NCI-H446 (cell line): ENCODE results near the gene RAPGEF5.

Source experiments
- DNase-seq, 2 experiments: peaks; one replicate each; lab custom pipeline; 2025; lab: John Stamatoyannopoulos, UW

Gene RAPGEF5

DNA sequence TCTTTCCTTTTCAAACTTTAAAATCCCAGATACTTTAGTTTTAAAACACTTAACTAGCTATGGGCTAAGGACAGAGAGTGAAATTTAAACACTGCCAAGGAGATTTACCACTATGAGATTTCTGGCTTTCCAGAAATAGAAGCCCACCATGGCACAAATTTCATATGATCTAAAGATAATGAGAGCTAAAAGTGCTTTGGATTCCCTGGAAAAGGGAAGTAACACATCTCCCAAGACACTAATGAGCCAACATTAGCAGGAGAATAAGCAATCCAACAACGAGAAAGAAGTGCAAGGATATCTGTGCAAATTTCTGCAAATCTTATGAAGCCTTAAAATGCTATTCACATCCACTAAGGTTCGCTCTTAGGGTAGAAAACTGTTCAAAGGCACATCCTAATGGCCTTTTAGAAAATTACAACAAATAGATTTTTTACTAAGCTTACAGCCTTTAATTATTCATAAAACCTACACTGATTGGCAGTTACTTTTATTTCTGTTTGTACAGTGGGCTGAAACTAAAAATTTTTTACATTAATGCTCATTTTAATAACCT is 100.3 kb downstream of the RAPGEF5 start:
- no peak for DNase-seq

DNA sequence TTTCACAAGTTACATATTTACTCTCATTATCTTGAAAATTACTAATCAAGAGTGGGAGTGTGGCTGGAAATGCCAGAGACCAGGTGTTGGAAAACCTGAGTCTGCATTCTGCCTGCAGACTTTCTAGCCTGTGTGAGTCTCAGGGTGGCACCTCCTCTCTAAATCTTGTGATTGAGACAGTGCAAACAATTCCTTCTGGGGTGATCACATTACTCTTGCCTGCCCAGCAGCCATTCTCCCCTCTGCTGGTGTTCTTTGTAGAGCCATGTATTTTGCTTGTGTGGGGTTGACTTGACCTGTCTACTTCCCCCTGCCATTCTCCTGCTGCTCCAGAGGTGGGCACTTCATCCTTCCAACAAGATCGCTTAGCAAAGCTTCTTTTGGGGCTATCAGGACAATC is 101.1 kb downstream of the RAPGEF5 start:
- no peak for DNase-seq

DNA sequence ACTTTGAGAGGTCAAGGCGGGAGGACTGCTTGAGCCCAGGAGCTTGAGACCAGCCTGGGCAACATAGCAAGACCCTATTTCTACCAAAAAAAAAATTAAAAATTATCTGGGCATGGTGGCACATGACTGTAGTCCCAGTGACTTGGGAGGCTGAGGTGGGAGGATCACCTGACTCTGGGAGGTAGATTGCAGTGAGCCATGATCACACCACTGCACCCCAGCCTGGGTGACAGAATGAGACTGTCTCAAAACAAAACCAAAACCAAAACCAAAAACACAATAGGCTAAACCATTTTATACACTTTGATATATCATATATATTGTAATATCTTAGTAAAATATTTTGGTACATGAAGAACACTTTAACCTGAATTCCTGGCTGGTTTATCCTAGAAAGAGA is 101.6 kb downstream of the RAPGEF5 start:
- DNase-seq = no peak

DNA sequence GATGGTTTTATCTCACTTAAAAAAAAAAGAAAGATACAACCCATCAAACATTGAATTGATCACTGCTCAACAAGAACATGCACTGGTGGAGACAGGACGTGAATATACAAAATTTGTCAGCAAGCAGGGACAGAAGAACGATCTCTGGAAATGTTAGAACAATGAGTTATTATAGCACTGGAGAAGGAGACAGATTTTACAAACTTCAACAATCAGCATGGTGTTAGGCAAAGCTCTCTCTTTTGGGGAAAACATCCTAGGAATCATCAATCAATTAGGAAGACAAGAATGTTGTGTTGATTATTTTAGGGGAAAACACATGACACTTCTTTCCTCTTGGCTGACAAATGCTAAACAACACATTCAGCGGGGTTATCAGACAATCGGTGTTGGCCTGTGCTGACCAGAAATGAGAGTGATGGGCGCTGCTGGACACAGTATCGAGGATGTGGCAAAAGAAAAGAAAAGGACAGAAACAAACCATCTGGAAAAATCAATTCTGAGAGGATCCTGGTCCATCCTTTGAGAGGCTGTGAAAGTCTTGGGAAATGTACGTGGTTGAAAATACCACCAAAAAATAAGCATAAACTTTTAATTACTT is 103.9 kb downstream of the RAPGEF5 start:
- DNase-seq = no peak

DNA sequence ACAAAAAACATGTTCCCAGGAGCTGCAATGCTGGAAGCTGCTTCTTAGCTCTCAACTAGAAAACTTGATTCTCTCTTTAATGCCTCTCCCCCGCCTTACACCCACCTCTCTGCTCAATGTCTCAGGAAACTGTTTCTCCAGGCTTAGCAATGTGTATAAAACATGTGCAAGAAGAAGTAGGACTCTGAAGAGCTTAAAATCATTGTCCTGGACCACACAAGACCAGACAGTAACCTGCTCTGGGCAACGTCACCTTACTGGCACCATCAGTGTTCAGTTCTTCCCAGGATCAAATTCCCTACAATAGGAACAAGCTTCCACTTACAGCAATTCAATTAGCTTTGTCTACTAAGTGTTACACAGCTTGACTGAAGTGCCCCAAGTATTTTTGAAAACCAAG is 104.9 kb downstream of the RAPGEF5 start:
- DNase-seq = no peak

DNA sequence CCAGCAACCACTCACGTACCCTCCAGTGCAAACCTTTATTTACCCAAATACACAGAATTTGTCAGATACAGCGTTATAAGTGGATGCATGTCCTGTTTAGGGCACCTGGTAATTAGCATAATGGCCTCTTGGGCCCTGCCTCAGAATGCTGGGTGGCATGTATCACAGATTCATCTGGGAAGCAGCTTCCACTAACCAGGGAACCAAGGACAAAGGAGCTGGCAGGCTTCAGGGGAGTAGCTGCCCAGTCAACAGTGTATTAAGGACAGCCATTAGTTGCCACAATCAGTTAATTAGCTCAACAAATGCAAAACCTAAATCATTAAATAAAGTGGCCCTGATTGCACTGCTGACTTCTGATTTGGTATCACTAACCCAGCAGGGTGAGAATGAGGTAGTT is 105.7 kb downstream of the RAPGEF5 start:
- DNase-seq = no peak

DNA sequence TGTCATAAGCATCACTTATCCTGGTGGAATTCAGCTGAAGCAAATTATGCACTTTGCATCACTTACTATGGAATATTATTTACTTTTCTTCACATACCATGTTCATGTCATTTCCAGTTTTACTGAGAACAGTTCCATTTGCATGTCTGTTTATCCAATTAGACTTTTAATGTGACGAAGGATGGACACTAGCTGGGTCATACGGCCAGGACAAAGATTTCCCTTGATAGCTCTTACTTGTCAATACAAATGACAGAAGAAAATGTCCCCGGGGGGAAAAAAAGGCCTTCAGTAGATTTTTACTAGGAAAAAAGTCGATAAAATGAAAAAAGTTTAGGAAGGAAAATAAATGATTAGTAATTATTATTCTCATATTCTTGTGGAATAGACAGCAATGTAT is 106.6 kb downstream of the RAPGEF5 start:
- no peak for DNase-seq

DNA sequence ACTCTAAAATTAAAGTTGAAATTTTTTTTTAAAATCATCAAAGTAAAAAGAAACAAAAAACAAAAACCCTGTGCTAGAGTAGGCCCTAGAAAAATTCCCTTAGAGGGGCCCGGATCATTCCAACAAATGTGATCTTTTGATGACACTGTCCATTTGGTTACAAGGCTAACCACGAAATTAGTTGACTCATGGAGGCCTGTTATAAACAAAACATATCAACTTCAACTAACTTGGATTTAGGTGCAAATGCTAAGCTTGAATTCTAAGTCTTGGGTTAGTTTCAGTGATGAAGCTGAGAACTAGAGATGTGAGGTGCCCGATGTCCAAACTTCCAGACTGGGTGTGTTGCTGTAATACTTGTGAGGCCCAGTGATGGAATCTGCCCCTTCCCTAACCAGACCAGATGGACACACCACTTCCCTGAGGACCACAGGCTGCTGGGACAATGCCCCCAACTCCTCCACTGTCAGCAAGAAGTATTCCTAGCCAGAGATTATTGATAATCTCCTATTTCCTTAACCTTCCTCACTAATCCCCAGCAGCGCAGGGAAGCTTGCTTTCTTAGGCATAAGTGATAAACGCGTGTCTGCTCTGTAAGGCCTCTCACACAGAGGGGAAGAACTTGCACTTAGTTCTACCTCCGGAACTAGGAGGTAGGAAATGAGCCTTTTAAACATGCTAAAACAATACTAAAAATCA is 108.7 kb downstream of the RAPGEF5 start:
- DNase-seq = no peak

DNA sequence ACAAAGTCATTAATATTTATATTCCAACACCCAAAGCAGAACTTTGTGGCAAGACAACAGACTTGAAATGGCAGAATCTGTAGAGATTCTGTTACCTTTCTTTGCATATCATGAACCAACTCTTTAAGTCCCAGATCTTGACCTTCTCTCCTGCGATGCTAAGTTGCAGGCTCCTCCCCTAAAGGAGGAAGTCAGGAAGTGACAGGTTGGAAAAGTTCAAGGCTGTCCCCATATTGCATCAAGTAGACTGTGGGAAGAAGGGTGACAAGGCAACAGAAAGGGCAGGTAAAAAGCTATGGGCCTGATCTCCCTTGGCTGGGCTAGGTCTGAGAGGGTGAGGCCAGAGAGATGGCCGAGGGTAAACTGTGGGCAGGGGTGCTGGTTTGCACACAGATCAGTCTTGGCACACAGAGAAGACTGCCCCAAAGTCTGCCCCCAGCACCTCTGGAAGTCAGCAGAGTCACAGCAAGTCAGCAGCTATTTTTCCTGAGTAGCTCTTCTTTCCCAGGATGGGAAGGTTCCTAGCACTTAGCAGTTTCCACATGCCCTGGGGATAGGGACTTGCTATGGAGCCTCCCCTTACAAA is 115.1 kb downstream of the RAPGEF5 start:
- DNase-seq = no peak

DNA sequence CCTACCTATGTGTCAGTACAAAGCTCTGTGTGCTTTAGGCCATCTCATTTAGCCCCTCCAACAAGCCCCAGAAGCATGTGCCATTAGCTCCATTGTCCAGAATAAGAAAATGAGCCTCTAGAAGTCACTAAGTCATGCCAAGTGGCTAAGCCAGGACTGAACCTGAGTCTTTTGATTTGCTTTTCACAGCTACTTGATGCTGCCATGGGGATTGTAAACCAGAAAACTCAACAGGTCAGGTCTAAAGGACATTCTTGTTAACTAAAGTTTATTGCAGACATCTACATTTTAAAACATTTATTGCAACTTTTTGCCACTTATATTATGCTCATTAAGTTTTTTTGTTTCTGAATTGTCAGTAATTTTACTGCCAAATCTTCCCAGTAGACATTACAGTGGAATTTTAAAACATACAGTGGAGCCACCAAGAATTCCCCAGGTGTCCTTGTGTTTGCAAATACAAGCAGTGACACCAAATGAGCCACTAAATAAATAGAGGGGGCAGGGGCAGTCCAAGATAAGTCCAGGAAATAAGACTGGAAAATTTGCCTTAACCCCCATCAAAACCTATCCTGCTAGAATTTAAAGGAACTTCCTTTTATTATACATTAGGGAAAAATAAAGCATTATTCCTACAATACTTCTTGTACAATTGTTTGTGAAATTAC is 115.9 kb downstream of the RAPGEF5 start:
- DNase-seq = no peak

DNA sequence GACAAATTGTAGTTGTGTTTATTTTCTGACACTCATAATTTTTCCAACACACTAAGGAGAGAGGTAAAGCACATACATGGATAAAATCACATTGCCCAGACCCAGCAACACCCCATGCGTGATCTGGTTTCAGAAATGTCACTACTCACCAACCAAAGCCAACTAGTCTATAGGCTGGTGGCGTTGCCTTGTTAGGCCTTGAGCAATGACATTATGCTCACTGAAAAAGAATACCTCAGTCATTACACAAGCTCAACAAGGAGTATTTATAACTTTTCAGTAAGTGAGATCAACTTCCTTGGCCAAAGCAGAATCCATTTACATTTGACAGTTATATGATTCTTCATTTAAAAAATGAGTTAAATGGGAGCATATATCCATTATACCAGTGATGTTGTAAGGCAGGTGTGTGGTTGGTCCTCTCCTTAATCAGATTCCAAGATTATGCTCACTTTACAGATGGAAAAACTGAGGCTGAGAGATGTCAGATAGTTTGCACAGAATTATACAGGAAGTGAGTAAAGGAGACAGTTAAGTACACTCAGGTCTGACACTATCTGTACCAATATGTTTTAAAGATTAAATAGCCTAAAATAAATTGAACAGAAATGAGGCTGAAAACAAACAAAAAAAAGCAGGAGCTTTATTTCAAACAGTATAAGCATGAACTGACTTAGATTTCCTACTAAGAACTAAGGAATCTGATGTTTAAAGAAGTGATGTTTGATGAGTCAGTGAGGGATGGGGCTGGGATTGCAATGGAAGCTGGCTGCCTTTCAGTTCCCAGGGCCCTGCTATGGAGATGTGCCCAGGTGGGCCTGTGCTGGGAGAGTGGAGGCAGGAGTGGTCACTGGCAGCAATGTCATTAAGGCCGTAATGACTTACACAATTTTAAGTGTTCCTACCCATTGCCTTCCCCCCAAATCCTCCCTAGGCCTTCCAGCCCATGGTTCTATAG is 118.3 kb downstream of the RAPGEF5 start:
- no peak for DNase-seq

DNA sequence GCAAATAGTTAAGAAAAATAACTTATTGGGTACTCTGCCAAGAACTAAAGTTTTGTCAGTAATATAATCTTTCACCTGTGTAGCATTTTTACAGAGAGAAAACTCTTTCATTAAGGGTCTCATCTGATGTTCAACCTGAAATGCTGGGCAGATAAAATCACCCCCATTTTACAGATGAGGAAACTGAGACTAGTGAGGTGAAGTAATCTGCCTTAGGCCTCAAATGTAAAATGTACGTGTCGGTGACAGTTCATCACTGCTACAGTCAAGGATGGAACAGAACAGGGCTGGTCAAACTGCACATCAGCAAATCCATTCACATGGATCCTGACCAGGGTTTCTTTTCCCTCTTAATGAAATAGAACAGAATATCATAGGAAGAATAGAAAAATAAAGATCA is 121.8 kb downstream of the RAPGEF5 start:
- no peak for DNase-seq

DNA sequence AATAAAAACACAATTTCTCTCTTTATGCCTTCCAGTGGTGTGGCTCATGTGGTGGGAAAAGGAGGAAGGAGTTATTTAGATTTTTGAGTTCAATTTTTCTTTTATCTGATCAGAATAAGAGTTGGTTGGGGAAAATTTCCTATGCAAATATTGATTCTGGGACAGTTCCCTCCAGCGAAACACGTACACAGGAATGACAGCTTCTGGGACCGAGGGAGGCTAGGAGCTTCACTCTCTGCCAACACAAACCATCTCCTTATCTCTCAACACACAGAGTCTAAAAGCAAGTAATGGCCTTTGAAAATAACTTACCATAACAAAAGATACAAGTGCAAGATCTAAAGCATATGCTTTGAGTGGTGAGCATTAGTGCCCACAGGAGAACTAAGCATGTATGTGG is 122.7 kb downstream of the RAPGEF5 start:
- DNase-seq = no peak

DNA sequence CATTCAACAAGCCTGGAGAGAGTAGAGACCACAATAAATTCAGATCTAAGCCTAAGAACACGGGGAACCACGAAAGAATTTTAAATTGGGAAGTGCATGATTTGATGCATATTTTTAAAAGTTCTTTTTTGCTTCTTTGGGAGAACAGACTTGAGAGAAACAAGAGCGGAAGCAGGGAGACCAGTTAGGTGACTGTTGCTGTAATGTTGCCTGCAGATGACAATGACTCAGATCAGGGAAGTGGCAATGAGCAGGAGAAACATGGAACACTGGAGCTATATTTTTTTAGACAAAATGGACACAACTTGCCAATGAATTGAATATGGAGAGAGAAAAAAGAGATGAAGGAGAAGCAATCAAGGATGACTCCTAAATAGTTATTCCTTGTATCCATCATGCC is 125.1 kb downstream of the RAPGEF5 start:
- no peak for DNase-seq

DNA sequence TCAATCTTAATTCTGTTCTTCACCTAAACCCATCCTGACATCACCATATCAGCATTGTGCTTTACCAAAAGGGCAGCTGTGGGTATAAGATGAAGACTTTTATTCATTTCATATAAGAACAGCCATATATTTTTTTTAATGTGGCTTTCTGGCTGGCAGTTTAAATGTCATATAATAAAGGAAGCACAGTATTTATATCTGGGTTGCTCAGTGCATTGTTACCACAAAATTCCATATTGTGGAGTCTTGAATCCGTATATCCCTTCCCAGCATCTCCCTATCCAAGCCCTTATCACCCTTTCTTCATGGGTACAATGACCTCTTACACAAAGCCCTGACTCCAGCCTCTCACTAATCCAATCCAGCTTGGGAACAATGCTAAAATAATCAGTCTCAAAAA is 125.8 kb downstream of the RAPGEF5 start:
- DNase-seq = no peak

DNA sequence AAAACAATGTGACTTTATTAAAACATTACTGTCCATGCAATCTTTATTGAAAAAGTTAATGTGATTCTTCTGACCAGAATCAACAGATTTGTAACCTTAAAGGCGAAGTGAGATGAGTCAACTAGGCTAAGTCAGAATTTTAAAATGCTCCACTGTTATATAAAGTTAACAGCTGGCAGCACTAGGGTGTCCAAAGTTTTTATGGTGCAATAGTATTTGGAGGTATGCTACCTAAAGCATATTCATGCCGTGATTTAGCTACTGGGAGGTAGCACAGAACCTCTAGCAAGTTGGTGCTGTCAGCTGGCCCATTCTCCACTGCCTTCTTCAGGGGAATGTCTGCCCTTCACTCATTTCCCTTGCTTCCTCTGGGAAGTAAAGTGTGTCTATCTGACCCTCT is 126.7 kb downstream of the RAPGEF5 start:
- no peak for DNase-seq

DNA sequence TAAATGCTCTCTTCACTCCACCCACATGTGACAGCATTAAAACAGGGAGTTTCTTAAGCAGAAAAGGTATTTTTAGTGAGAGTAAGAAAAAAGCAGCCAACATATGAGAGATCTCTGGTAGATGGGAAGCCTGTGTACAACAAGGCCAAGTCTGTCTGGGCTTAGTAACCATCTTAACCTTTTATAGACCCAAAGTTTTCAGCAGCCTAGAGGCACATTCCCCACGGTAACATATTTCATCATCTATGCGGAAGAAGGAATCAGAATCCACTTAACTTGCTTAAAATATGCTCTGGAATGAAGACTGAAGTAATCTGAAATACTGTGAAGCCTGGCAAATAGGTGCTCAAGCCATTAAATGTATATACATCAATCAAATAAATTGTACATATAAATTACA is 127.8 kb downstream of the RAPGEF5 start:
- no peak for DNase-seq

DNA sequence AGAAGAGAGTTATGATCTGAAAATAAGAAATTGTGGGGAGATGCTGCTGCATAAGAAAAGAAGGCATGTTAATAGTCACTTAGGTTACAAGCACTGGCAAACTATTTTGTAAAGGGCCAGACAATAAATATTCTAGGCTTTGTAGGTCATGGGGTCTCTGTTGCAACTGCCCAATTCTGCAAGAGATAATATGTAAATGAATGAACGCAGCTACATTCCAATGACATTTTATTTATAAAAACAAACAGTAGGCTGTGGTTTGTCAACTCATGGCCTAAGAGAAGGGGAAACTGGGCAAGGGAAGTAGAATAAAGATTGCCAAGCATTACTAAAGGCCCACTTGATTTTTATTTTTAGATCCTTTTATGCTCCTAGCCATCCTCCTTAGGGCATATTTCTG is 133.1 kb downstream of the RAPGEF5 start:
- DNase-seq = no peak

DNA sequence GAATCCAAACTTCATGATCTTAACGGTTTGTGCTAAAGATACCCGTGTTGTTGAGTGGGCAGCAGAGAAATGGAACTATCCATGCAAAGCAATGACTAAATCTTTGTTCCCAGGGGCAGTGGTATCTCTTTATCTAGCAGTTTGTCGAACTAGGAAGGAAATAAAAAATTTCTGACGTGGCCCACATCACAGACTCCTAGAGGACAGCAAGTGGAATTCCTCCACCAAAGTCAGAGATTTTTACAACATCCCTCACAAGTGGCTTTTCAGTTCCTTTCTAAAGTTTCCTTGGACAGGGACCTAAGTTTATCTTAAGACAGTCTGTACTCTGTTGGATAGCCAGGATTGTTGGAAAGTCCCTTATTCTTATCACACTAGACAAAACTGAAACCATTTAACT is 136.0 kb downstream of the RAPGEF5 start:
- DNase-seq = no peak

DNA sequence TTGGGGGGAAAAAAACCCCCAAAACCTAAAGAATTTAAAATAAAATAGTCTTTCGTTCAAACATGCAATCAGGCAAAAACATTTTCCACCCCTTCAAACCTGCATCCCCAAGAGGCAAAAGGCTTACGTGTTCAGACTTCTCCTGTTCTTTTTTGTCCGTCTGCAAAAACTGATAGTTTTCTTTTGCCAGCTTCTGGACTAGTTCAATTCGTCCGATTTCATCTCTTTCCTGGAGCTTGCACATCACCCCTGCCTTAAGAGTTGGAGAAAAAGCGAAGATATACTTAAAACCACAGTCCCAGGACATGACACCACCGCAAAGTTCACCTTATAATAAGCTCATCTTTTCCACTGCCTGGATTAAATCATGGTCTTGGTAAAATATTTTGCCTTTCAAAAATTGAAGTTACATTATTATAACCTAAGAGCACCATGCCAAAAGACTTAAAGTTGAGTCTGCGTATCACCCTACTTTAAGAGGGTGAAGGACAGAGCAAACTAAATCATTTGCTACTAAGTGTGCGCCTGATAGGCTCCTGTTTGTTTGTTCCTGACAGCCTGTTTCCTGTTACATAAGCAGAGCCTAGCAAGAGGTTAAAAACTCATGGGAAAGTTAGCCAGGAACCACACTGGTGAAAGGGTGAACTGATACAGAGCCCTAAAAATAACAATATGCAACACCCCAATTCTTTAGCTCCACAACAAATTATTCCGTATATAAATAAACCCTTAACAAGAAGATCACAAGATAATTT is 137.0 kb downstream of the RAPGEF5 start:
- no peak for DNase-seq

DNA sequence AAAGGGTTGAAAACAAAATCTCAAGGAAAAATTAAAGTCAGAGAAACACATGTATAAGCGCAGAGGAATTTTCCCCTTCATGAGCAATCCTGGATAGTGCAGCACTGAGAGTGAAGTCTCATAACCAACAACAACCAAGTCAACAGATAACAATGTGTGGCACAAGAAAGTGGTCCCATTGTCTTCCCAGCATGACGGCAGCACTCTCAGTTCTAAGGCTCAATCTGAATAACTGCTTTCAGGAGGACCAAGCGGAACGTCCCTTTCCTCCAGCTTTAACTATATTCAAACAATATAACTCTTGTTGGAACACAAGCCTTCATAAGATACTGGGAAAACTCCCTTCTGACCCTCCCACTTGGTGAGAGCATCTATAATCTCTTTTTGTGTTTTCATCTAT is 137.9 kb downstream of the RAPGEF5 start:
- no peak for DNase-seq
